ENCODE measurements around the gene TGFBR1.

TGFBR1 gene

DNA sequence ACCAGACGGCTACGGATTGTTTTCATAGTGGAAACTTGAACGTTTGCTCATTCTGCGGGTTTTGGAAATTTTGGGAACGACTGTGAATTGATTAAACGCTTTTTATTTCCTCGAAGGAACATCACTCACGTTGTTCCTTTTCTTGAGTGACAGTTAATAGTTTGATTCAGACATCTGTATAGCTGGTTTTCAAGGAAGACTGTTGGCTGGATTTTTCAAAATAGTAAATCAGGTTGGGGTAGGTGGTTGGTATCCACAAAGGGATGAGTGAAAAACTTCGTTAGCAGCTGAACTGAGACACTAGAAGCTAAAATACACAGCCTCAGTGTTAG lies 1.1 kb downstream of the TGFBR1 start:
- CTCF ChIA-PET: interaction anchor here (0.9 to 2.1 kb wide), 5 partner anchors 13 to 105 kb away, joined by 3 to 6 read pairs (median 5); no protein-coding TSS in a partner anchor
- no peak for DNase-seq (ENCODE audit: low read depth, low spot score)
- POLR2A ChIA-PET: interaction anchor here (0.7 to 1.4 kb wide), 2 partner anchors 68 to 371 kb away, joined by 3 to 4 read pairs; no protein-coding TSS in a partner anchor
- TF ChIP-seq, protein P1, sequence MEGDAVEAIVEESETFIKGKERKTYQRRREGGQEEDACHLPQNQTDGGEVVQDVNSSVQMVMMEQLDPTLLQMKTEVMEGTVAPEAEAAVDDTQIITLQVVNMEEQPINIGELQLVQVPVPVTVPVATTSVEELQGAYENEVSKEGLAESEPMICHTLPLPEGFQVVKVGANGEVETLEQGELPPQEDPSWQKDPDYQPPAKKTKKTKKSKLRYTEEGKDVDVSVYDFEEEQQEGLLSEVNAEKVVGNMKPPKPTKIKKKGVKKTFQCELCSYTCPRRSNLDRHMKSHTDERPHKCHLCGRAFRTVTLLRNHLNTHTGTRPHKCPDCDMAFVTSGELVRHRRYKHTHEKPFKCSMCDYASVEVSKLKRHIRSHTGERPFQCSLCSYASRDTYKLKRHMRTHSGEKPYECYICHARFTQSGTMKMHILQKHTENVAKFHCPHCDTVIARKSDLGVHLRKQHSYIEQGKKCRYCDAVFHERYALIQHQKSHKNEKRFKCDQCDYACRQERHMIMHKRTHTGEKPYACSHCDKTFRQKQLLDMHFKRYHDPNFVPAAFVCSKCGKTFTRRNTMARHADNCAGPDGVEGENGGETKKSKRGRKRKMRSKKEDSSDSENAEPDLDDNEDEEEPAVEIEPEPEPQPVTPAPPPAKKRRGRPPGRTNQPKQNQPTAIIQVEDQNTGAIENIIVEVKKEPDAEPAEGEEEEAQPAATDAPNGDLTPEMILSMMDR (IDR thresholded peaks at IDR 0.05; ENCODE audit: insufficient read depth, low read length, missing control alignments): no peak
- peak overlapping the region; percentile 74 for H3K4me3 ChIP-seq (ENCODE audit: low read depth, low read length)

DNA sequence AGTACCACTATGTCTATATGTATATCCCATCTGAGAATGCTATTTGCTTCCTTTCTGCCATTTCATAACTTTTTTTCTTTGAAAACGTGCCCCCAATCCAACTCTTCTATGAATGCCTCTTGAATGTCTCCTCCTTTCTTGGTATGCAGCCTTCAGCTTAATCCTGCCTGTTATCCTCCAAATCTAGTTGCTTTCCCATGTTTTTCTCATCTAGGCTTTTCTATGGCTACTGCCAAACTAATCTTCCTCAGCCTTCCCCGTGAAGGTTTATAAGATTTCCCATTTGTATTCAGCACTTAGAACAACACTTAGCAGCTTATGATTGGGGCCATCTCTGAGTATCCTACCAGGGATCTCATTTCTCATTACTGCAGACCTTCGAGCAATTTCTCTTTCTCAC lies 2.5 kb downstream of the TGFBR1 start:
- no peak for DNase-seq (ENCODE audit: low read depth, low spot score)
- ChIA-PET POLR2A (interaction anchor here (0.5 kb wide), 1 partner anchor 916 kb away, joined by 3 read pairs; no protein-coding TSS in a partner anchor), CTCF (interaction anchor here (1.1 to 2.1 kb wide), 5 partner anchors 11 to 109 kb away, joined by 4 to 8 read pairs (median 6); no protein-coding TSS in a partner anchor)
- peak overlapping the region; percentile 12; the same call in 1 of the 2 replicates for H3K4me3 ChIP-seq (ENCODE audit: low read depth, low read length)
- TF ChIP-seq, protein P1 (IDR thresholded peaks at IDR 0.05; ENCODE audit: insufficient read depth, low read length, missing control alignments): no peak

DNA sequence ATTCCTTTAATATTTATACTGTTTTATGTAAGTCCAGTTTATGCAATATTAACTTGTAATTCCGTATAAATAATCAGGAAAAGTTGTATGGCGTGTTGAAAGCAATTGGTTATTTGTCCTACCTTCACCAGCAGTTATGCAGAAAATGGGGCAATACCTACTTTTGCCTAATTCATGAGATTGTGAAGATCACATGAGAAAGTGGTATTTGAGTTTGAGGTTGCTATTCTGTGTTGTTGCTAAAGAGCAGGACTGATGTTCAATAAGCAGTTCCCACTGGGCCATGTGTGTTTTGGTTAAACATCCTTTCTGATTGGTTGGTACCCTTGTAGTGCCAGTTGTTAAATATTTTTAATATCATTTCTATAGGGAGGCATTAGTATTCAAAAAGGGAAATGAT lies 3.2 kb downstream of the TGFBR1 start:
- no peak overlapping the region for H3K4me3 ChIP-seq (ENCODE audit: low read depth, low read length)
- TF ChIP-seq, protein P1 (IDR thresholded peaks at IDR 0.05; ENCODE audit: insufficient read depth, low read length, missing control alignments): no peak
- CTCF ChIA-PET: no interaction called here

DNA sequence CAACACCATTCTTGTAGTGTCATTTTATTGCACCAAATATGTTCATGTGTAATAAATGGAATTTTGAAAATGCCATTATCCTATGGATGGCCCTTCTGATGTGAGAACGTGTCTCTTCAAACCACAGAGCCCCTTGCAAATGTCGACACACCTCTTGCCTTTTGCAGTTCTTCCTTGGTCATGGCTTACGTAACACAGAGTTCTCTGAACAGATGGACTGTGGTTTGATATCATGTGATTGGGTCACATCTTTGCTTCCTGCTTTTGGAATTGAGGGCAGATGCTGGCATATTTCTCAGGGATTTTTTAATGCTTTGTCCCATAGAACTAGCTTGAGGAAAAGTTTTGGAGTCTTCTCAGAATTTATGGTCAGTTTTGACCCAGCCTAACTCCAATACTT lies 4.6 kb downstream of the TGFBR1 start:
- POLR2A ChIA-PET: no interaction called here

More for the DNA sequence above, 3.2 kb downstream of the TGFBR1 start:
- no peak for DNase-seq (ENCODE audit: low read depth, low spot score)
- POLR2A ChIA-PET: no interaction called here

DNA sequence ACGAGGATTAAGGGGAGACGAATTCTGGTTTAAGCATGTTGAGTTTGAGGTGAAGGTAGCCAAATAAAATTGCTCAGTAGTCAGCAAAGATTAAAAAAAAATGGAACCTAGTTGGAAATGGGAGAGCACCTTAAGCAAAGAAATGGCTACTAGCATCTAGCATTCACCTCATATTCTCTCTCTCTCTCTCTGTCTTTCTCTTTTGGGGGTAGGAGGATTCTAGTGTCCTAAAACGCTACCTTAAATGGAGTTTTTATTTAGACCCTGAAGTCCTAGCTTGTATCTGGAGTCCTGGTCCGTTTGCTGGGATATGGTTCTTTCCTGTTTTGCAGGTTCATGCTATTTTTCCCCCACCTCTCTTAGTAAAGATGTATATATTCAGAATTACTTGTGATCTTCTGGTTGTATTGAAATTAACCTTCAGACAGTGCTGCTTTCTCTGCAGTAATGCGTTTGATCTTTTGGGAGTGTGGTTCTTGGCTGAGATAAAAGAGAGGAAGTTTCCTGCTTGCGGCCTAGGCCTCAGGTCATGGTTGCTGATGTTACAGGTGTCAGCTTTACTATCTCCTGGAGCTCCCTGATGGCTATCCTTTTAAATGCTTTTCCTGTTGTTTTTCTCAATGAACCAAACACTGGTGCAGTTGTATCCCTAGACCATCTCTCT lies 8.0 kb downstream of the TGFBR1 start:
- ChIA-PET CTCF (interaction anchor here (1.4 to 1.5 kb wide), 2 partner anchors 112 to 114 kb away, joined by 3 to 4 read pairs; no protein-coding TSS in a partner anchor), POLR2A (interaction anchor here (1.9 kb wide), 1 partner anchor 9 kb away, joined by 9 read pairs; the partner anchor contains the start of gene TGFBR1)
- TF ChIP-seq, protein P1 (IDR thresholded peaks at IDR 0.05; ENCODE audit: insufficient read depth, low read length, missing control alignments): no peak
- no peak for DNase-seq (ENCODE audit: low read depth, low spot score)
- H3K4me3 ChIP-seq (ENCODE audit: low read depth, low read length): no peak overlapping the region

More for the DNA sequence above, 4.6 kb downstream of the TGFBR1 start:
- CTCF ChIA-PET: interaction anchor here (0.6 to 1.1 kb wide), 6 partner anchors 17 to 1491 kb away, joined by 3 to 4 read pairs (median 3); no protein-coding TSS in a partner anchor
- TF ChIP-seq, protein P1 (IDR thresholded peaks at IDR 0.05; ENCODE audit: insufficient read depth, low read length, missing control alignments): no peak
- DNase-seq (ENCODE audit: low read depth, low spot score): no peak
- no peak overlapping the region for H3K4me3 ChIP-seq (ENCODE audit: low read depth, low read length)

DNA sequence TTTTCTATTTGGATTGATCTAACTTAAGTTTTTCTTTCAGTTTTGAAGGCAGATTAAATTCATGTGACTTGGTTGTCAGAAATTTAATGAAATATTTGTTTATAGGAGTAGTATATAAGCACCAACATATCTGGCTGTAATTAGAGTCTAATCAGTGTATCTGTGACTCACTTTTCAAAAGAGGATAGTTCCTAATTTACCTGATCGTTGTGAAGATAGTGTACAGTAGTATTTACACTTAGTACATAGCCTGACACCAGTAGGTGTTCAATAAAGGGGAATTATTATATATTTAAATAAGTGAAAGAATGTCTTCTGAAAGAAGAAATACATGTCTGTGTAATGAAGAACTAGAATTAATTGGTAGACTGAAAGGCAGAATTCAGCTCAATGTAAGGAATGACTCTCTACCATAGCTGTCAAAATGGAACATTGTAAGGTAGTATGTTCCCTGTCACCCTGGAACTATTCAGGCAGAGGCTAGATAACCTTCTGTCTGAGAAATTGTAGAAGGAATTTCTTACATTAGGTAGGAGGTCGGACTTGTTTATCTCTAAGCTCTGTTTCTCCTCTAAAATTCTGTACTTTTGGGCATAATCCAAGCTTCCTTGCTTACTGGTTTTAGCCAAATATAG lies 8.6 kb downstream of the TGFBR1 start:
- H3K4me3 ChIP-seq (ENCODE audit: low read depth, low read length): no peak overlapping the region
- ChIA-PET CTCF (interaction anchor here (1.0 to 2.1 kb wide), 6 partner anchors 9 to 138 kb away, joined by 3 to 6 read pairs (median 4); no protein-coding TSS in a partner anchor), POLR2A (interaction anchor here (1.9 kb wide), 1 partner anchor 9 kb away, joined by 9 read pairs; the partner anchor contains the start of gene TGFBR1)
- DNase-seq (ENCODE audit: low read depth, low spot score): no peak
- TF ChIP-seq, protein P1 (IDR thresholded peaks at IDR 0.05; ENCODE audit: insufficient read depth, low read length, missing control alignments): no peak
